GM19035 (cell line): ENCODE data around the gene PPARG.
"Not testable (repeated sequence)": the region's sequence is repeated elsewhere in the genome, so short reads cannot be mapped to it uniquely, and the experiment has no call there.

Experiments
- ATAC-seq: cut with Tn5 transposase; IDR thresholded peaks from one replicate; pipeline ENCODE4 v1.9.1; 2021; ENCODE audit not compliant: unreplicated experiment

The PPARG gene

GRCh38 chr3:12479198-12479597 is 190.3 kb downstream of the PPARG start:
- not testable (repeated sequence) for ATAC-seq

- ATAC-seq = no peak
Measured at GRCh38 chr3:12479919-12480427, 191.1 kb downstream of the PPARG start.

- no peak for ATAC-seq
Measured at GRCh38 chr3:12483410-12483809, 194.5 kb downstream of the PPARG start.

- no peak for ATAC-seq
Measured at GRCh38 chr3:12483872-12484197, 195.0 kb downstream of the PPARG start.
